GM21576 (cell line): ENCODE measurements around the gene RIC8A.
A peak's percentile ranks its signal among the peaks of the same experiment; 100 is the strongest.
"Not testable (repeated sequence)": the region's sequence is repeated elsewhere in the genome, so short reads cannot be mapped to it uniquely, and the experiment has no call there.

Experiments
- ATAC-seq: cut with Tn5 transposase; IDR thresholded peaks from one replicate; pipeline ENCODE4 v1.9.1; 2021; ENCODE audit warnings: mild to moderate bottlenecking, moderate library complexity; ENCODE audit not compliant: unreplicated experiment

Gene RIC8A

DNA sequence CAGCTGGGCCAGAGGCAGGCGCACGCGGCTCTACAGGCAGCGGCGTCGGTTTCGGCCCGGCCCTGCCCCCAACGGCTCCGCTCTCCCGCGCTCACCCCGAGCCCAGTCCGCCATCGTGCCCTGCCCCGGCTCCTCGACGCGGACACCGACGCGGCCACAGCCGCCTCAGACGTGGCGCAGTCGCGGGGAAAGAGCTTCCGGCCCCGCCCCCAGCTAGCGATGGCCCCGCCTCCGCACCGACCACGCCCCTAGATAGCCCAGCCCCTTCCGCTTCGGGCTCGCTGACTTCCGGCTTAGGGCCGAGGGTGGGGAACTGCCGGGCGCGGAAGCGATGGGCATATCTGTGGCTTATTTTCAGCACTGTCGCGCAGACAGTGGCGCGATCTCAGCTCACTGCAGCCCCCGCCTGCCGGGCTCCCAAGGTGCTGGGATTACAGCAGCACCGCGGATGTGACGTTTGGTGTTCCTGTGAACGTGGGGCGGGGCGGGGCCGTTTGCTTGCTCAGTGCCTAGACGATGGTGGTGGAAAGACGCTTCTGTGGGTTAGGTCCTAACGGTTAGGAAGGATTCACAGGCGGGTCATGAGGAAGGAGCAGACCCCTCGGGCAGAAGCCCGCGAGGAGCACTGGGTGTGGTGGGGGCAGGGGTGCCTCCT lies at the start of gene RIC8A, which contains the start of gene BET1L:
TSS of gene RIC8A (plus strand) at position 501 of the 655 bp plus-strand sequence. CDS start 1,147 bp downstream, outside the sequence.
TSS of gene BET1L (minus strand) at position 192 of the 655 bp plus-strand sequence. CDS start at position 114, 78 bp downstream.
- ATAC-seq = peak; percentile 69

DNA sequence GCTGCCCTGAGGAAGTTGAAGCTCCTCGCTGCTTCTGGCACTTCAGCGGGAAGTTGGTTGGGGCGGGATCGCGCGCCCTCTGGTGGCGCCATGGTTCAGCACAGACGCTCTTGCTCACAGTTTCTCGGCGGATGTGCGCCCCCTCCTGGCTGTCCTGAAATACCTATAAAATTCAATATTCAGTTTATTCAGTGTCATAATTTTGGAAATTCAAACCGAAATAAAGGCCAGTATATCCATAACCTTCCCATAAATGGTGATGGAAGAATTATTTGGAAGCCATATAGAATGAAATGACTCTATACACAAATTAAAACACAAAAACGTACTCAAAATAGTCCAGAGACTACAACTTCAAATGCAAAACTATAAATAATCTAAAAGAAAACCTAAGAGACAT lies 27.3 kb upstream of the RIC8A start:
- ATAC-seq = not testable (repeated sequence)

DNA sequence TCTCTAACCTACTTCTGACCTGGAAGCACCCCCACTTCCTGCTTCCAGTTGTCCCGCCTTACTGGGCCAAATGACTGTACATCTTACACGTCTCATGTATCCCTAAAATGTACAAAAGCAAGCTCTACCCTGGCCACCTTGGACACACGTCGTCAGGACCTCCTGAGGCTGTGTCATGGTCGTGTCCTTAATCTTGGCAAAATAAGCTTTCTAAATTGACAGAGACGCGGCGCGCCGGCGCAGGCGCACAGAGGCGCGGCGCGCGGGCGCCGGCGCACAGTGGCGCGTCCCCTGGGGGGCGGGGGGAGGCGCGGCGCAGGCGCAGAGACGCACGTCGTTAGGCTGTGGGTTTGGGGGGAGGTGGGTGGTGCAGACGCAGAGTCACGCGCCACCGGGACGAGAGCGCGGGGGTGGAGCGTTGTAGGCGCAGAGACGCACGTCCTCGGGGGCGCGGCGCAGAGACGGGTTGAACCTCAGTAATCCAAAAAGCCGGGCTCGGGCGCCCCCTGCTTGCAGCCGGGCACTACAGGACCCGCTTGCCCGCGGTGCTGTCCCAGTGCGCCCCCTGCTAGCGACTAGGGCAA lies 18.2 kb upstream of the RIC8A start:
- not testable (repeated sequence) for ATAC-seq

DNA sequence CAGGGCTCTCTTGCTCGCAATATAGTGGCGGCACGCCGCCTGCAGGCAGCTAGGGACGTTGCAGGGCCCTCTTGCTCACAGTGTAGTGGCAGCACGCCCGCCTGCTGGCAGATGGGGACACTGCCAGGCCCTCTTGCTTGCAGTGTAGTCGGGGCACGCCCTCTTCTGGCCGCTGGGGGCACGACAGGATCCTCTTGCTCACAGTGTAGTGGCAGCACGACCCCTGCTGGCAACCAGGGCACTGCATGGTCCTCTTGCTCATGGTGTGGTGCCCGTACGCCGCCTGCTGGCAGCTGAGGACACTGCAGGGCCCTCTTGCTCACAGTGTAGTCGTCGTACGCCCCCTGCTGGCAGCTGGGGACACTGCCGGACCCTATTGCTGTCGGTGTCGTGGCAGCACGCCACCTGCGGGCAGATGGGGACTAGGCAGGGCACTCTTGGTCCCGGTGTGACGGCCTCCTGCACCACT lies 17.6 kb upstream of the RIC8A start:
- ATAC-seq = peak; percentile 79

DNA sequence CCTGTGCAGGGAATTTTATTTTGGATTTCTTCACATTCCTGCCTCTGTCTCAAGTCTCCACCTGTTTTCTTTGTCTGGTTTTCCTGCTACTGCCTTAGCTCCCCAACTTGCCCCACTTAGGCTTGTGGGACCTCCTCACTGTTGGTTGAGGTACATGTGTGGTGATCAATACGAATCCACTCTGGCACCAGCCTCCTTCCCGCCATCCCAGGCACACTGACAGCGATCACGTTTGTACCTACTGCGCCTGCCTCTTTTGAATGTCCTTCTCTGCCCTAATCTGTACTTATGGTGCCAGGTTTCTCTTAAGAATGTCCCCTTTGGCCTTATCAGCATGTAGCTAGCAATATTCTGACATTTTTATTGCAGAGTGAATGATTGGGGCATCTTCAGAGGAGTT lies 17.0 kb upstream of the RIC8A start:
- not testable (repeated sequence) for ATAC-seq

DNA sequence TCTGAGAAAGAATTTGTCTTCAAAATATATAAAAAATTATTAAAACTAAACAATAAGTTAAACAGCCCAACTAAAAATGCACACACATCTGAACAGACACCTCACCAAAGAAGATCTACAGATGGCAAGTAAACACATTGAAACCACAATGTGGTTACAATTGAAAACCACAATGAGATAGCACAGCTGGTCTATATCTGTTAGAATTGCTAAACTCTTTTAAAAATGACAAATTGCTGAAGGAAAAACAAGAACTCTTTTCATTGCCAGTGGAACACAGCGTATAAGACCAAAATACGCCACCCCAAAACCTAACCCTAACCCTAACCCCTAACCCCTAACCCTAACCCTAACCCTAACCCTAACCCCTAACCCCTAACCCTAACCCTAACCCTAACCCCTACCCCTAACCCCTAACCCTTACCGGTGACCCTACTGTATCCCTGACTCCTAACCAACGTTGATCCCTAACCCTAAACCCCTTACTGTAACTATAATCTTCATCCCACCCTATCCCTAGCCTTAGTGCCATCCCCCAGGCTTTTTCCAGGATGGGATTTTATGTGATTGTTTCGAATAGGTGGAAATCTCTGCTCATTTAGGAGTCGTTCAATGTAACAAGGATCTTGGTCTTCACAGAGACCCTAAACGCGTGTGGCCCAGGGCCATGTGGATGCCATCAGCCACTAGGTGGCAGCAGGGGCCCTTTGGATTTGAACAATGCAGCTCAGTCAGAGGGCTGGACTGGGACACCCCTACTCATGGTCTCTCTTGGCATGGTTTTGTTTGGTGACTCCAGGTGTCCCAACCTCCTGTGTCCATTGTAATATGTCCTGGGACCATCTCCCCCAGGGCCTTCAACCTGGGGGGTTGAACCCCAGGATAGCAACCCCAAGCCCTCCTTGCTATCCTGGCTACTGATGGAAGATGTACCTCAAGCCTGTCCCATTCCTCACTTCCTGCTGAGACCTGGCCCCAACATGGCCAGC lies 15.7 kb upstream of the RIC8A start:
- not testable (repeated sequence) for ATAC-seq

DNA sequence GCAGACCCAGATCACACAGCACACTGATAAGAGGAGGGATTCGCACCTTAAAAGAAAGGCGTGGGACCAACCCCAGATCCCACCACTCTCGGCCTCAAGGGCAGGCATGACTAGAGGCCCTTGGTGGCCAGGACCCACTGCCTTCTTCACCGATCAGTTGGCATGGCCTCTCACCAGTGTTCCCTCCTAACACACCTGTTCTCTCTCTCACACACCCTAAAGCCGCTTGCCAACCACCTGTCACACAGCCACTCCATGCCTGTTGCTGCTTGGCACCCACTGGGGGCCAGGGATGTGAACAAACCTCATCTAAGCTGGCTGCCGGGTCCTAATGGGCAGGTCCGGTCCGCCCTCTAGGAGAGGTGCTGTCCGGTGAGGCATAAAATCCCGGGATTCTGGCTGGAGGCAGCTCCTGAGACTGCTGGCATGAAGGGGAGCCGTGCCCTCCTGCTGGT lies 14.8 kb upstream of the RIC8A start, which contains the start of gene SCGB1C1:
TSS of gene SCGB1C1 (plus strand) at position 405 of the 455 bp plus-strand sequence. CDS start at position 427, 22 bp downstream.
- ATAC-seq = not testable (repeated sequence)

DNA sequence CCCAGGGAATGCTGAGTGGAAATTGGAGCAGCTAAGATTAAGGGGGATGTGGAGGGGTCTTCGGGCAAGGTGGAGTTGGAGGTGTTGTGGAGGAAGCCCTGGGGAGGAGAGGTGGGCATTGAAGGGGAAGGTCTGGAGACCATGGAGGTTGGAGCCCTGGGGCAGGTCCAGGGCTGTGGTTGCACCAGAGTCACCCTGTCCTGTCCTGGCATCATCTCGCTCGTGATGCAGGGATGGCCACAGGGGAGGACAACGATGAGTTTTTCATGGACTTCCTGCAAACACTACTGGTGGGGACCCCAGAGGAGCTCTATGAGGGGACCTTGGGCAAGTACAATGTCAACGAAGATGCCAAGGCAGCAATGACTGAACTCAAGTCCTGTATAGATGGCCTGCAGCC lies 14.0 kb upstream of the RIC8A start:
- ATAC-seq = not testable (repeated sequence)

DNA sequence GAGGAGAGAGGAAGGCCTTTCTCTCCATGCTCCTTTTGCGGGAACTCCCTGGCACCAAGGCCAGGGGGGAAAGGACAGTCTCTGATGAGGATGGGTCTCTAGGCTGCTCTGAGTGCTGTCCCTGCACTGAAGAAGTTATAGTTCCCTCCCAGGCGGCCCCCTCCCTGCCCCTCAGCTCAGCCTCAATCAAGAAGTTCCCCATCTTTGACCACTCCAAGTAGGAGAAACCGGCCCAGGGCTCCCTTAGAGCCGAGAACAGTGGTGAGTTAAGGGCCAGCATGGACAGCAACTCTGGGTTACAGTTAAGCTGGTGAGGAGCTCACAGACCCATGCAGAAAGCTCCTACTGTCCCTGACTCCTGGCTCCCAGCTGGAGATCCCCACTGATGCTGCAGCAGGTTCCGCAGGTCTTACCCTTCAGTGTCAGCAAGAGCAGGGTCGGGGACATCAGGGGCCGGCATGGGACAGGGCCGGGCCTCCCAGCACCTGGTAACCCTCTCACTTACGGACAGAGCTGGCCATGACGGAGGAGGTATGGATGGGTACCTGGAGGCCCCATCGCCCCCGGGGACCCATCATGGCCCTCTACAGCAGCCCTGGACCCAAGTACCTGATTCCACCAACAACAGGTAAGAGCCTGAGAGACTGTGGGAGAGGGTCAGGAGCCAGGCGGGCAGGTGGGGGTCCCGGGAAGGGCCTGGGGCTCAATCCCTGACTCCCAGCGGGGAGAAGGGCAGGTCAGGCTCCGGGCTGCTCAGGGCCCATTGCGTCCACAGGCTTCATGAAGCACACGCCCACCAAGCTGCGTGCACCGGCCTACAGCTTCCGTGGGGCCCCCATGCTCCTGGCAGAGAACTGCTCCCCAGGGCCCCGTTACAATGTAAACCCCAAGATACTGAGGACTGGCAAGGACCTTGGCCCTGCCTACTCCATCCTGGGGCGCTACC lies 10.4 kb upstream of the RIC8A start:
- no peak for ATAC-seq

DNA sequence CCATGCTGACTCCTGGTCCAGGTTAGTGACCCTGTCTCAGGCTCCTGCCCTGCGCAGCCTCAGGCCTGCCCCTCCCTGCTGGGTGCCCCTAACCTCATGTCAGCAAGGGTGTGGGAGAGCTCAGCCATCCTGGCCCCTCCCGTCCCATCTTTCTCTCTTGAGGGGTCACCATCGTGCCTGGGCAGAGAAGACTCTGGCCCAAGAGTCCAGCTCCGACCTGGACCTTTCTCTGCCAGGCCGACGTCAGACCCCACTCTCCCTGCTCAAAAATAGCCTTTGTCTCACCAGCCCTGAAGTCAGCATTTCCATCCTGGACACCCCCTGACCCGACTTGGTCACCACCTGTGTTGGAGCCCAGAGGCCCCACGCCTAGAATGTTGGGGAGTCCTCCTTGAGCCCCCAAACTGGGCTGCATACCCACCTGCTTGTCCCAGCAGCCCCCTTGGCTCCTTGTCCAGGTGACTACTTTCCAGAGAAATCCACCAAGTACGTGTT lies 9.7 kb upstream of the RIC8A start:
- ATAC-seq = no peak

DNA sequence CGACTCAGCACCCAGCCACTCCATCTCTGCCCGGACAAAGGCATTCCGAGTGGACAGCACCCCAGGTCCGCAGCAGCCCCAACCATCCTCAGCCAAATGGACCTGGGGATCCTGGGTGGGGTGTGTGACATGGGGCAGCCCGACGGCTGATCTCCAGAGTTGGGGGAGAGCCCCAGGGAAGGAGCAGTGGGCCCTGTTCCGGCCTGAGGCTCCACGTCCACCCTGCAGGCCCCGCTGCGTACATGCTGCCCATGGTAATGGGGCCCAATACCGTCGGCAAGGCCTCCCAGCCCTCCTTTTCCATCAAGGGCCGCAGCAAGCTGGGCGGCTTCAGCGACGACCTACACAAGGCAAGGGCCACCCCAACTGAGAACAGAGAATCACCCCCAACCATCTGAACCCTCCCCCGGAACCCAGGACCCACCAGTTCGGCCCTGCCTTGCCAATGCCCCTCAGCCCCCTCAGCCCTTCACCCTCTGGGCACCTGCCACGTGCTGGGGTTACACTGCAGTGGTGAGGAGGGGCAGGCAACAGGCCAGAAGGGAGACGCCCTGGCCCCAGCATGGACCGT lies 9.2 kb upstream of the RIC8A start:
- ATAC-seq = no peak

DNA sequence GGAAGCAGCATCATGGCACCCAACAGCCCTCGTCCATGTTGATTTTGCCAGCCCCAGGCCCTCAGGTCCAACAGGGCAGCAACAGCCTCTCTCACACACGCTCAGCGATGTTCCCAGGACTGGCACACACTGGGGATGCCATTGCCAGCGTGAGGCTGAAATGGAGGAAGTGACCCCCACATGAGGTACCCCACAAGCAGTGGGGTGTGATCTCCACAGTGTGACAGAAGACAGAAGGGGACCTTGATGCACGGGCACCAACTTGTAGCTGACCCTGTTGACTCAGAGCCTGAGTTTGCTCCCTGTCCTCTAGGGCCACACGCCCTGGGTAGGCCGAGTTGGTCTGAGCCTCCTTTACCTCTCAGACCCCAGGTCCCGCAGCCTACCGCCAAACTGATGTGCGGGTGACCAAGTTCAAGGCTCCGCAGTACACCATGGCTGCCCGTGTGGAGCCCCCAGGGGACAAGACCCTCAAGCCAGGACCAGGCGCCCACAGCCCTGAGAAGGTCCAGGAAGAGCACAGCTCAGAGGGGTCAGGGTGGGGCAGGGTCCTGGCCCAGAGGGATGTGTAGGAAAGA lies 8.4 kb upstream of the RIC8A start:
- no peak for ATAC-seq

DNA sequence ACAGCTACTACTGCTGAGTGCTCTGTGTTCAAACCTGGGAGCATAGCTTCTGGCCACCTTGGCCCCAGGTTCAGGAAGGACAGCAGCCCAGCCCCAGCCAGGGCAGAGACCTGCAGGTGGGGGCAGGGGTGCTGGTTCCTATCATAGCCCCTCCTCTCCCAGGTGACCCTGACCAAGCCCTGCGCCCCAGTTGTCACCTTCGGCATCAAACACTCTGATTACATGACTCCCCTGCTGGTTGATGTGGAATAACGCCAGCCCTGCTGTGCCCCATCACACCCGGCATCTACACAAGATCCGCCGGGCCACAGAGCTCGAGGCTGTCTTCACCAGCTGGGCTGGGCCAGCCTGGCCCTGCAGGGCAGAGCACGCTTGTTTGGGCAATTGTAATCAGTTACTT lies 7.7 kb upstream of the RIC8A start:
- ATAC-seq = no peak

DNA sequence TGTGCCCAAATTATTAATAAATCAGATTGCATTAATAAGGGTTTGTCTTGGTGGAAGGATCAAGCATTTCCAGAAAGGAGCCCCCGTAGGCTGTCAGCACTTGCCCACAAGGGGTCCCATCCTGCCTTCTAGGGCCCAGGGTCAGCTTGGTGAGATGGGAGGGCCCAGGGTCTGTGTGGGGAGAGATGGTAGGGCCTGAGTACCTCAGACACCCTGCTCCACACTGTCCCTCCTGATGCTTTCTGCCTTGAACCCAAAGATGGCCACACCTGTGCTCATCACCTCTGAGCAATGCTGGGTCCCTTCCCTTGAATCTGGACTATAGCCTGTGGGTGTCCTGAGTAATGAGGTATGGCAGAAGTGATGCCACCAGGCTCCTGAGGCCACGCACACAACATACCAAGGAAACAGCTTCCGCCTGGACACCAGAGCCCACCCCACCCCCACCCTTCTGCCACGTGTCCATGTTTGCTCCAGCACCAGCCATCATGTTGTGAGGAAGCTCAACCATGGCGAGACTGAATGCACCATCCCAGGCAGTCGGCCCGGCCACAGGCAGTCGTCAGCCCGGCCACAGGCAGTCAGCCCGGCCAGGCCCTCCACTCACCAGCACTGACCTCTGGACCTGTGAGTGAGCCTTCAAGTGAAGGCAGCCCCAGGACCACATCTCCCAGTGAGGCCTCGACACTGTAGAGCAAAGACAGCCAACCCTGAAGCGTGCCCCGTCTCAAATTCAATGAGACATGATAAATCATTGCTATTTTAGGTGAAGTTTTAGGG lies 7.1 kb upstream of the RIC8A start:
- no peak for ATAC-seq

DNA sequence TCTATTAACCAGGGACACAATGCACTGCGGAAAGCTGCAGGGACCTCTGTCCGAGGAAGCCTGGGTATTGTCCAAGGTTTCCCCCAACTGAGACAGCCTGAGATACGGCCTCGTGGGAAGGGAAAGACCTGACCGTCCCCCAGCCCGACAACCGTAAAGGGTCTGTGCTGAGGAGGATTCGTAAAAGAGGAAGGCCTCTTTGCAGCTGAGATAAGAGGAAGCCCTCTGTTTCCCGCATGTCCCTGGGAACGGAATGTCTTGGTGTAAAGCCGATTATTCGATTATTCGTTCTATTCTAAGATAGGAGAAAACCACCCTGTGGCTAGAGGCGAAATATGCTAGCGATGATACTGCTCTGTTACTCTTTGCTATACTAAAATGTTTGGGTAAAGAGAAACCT lies 5.5 kb upstream of the RIC8A start:
- no peak for ATAC-seq

DNA sequence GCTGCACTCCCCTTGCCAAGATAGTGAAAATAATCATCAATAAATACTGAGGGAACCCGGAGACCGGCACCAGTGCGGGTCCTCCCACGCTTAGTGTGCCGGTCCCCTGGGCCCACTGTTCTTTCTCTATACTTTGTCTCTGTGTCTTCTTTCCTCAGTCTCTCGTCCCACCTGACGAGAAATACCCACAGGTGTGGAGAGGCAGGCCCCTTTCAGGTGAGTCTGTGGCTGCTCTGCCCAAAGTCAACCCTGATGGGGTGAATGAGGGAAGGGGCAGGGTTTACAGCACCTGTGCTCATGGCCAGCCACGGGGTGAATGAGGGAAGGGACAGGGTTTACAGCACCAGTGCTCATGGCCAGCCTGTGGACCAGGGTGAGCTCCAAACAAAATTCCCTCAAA lies 5.0 kb upstream of the RIC8A start:
- no peak for ATAC-seq

DNA sequence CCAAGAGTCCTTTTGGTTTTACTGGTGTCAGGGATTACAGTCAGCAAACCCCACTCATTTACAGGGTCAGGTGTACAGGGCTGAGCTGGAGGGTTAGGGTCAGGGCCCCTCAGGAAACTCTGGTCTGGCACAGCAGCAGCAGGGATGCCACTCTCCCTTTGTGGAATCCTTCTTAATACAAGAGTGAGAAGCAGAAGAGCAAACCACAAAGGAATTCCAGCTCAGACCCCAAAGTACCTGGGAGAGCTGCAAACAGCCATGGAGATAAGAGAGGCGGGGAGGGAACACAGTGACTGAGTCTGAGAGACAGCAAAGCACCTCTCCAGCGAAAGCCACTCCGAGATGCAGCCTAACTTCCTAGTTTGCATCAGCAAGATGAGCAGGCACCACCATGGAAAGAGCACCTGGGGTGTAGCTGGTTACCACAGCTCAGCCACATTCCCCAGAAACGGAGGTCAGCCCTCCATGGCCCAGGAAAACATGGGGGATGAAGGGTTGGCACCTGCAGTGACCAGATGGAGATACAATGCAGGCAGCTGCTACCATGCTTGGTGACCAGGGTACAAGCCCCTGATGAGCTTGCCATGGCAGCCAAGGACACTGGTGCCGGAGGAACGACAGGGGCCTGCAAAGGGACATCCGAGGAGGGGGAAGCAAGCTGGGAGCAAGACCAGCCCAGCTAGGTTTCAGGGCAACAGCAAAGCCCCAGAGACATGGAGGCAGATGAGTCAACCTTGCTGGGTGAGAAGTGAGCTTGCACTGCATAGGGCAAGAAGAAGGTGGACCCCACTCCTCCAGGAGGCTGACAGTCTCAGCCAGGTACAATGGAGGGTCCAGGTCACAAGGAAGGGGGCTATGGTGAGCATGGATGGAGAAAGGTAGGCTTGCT lies 4.2 kb upstream of the RIC8A start:
- ATAC-seq = no peak
